ENCODE measurements around the gene MAPKAPK3. TPM values are rescaled to one million over a fixed set of nuclear protein-coding genes. Genes with fewer than 3 reads are reported as not detected.

Gene MAPKAPK3
- total and polyA plus RNA-seq, 9 donors: 15.8 to 44.7 (median 29.3) TPM

DNA sequence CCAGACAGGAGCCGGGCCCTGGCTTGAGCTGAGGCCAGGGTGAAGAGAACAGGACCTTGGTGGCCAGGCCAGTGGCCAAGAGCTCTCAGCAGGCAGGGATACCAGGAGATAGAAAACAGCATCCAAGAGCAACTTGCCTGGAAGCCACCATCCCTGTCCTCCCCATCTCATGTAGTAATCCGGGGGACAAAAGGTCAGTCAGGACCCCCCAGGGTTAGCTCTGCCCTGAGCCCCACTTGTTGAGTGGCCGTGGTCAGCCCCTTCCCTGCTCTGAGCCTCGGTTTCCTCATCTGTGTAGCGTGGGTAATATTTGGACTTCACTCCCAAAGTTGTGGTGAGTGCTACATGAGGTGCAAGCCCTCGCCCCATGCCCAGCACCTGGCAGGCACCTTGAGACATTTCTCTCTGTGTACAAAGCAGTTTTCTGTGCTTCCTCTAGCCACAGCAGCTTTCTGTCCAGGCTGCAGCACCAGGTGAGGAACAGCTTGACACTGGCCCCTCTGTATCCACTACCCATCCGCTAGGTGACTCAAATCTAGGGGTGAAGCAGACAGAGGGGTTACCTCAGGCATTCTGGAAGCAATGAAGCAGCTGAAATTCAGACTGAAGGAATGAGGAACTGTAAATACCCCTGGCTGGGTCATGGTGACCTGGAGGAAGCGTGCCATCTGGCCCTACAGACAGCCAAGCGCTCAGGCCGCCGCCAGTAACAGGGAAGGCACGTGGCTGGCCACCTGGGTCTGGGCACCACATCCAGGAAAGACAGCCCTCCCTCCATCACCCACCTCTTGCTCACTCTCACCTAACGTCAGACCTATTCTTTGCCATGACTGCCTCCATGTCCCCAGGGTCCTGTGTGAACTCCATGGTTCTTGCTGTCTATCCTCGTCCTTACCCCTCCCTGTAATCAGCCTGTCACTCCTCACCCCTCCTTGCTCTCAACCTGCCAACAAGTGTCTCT lies 12.0 kb upstream of the MAPKAPK3 start:
- Histone ChIP-seq H3K4me3 (no peak overlapping the region), H3K27ac (peak overlapping the region; percentile 1 to 98), H3K9me3 (no peaks in the 10 kb centered on the region), H3K27me3 (no peaks in the 10 kb centered on the region), H3K36me3 (no peaks in the 10 kb centered on the region), H3K4me1 (ENCODE audit: insufficient read depth) (peaks cover 62% of the 10 kb centered on the region)
- TF ChIP-seq EP300 (IDR thresholded peaks at IDR 0.05) (peak; percentile 34), POLR2A (IDR thresholded peaks at IDR 0.05) (no peak)
- intact Hi-C loops (cut with DNase I): loop anchor here in 2 of 4 donors (5.0 to 10.0 kb wide), 2 partner anchors 250 to 253 kb away; partner anchors contain the start of genes CYB561D2 (in 2 of the 2), NPRL2 (in 2 of the 2) and TMEM115 (in 1 of the 2)
- peak; percentile 86 to 95 (median 91) for DNase-seq
- 20 to 40% (median 22%) methylated on average over 11 to 14 of the region's 14 CpGs for WGBS, 3 donors

DNA sequence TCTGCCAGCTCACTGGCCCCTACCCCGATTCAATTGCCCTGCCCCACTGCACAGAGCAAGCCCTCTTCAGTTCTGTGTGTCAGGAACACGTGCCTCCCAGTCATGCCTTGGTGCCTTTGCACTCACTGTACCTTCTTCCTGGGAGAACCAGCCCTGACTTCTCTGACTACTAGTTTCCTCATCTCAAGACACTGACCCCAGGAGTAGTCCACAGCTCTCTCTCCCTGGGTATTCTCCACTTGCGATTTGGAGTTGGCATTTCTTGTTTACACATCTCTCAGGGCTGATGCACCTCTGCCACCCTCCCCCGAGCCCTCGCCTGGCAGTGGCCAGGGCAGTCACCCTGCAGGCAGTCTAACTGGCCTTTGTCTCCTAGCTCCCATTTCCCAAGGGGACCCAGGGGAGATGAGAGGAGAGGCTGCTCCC lies 11.0 kb upstream of the MAPKAPK3 start:
- H3K4me3 ChIP-seq: no peak overlapping the region
- peak overlapping the region in 1 of 2 donors; percentile 98 for H3K27ac ChIP-seq
- peak in 1 of 5 donors; percentile 23 for DNase-seq
- no peaks in the 10 kb centered on the region for H3K36me3 ChIP-seq
- no peaks in the 10 kb centered on the region for H3K27me3 ChIP-seq
- 53 to 68% (median 55%) methylated on average over 5 of the region's 5 CpGs for WGBS, 3 donors
- intact Hi-C loops (cut with DNase I): loop anchor here in 2 of 4 donors (5.0 to 10.0 kb wide), 2 partner anchors 251 to 254 kb away; partner anchors contain the start of genes CYB561D2 (in 2 of the 2), NPRL2 (in 2 of the 2) and TMEM115 (in 1 of the 2)
- H3K4me1 ChIP-seq (ENCODE audit: insufficient read depth): peaks cover 60% of the 10 kb centered on the region
- no peak for TF ChIP-seq POLR2A (IDR thresholded peaks at IDR 0.05)
- no peak for TF ChIP-seq EP300 (IDR thresholded peaks at IDR 0.05)
- H3K9me3 ChIP-seq: no peaks in the 10 kb centered on the region

DNA sequence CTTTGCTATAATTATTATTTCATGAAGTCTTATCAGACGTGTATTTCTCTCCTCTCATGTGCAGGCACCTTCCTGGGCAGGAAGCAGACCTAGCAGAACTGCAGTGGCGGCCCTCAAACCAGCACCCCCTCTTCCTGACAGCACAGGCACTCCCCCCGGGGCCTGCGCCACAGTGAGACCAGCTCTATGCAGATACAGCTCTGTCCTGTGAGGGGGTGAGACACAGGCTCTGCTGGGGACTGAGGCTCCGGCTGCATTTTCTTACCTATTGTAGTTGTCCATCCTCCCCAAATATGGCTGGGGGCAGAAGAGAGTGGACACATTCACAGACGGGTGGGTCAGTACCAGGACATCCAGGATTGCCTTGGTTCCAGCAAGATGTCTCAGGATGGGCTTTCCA lies 10.4 kb upstream of the MAPKAPK3 start:
- Histone ChIP-seq H3K9me3 (no peaks in the 10 kb centered on the region), H3K27me3 (no peaks in the 10 kb centered on the region), H3K4me3 (no peak overlapping the region), H3K27ac (no peak overlapping the region), H3K36me3 (no peaks in the 10 kb centered on the region), H3K4me1 (ENCODE audit: insufficient read depth) (peaks cover 57% of the 10 kb centered on the region)
- no peak for TF ChIP-seq POLR2A (IDR thresholded peaks at IDR 0.05)
- no peak for TF ChIP-seq EP300 (IDR thresholded peaks at IDR 0.05)
- TF ChIP-seq, protein P1, sequence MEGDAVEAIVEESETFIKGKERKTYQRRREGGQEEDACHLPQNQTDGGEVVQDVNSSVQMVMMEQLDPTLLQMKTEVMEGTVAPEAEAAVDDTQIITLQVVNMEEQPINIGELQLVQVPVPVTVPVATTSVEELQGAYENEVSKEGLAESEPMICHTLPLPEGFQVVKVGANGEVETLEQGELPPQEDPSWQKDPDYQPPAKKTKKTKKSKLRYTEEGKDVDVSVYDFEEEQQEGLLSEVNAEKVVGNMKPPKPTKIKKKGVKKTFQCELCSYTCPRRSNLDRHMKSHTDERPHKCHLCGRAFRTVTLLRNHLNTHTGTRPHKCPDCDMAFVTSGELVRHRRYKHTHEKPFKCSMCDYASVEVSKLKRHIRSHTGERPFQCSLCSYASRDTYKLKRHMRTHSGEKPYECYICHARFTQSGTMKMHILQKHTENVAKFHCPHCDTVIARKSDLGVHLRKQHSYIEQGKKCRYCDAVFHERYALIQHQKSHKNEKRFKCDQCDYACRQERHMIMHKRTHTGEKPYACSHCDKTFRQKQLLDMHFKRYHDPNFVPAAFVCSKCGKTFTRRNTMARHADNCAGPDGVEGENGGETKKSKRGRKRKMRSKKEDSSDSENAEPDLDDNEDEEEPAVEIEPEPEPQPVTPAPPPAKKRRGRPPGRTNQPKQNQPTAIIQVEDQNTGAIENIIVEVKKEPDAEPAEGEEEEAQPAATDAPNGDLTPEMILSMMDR (IDR thresholded peaks at IDR 0.05): no peak
- intact Hi-C loops (cut with DNase I): loop anchor here in 2 of 4 donors (5.0 to 10.0 kb wide), 2 partner anchors 252 to 254 kb away; partner anchors contain the start of genes CYB561D2 (in 2 of the 2), NPRL2 (in 2 of the 2) and TMEM115 (in 1 of the 2)
- no peak for DNase-seq
- 63 to 71% (median 64%) methylated on average over 6 of the region's 6 CpGs for WGBS, 3 donors

DNA sequence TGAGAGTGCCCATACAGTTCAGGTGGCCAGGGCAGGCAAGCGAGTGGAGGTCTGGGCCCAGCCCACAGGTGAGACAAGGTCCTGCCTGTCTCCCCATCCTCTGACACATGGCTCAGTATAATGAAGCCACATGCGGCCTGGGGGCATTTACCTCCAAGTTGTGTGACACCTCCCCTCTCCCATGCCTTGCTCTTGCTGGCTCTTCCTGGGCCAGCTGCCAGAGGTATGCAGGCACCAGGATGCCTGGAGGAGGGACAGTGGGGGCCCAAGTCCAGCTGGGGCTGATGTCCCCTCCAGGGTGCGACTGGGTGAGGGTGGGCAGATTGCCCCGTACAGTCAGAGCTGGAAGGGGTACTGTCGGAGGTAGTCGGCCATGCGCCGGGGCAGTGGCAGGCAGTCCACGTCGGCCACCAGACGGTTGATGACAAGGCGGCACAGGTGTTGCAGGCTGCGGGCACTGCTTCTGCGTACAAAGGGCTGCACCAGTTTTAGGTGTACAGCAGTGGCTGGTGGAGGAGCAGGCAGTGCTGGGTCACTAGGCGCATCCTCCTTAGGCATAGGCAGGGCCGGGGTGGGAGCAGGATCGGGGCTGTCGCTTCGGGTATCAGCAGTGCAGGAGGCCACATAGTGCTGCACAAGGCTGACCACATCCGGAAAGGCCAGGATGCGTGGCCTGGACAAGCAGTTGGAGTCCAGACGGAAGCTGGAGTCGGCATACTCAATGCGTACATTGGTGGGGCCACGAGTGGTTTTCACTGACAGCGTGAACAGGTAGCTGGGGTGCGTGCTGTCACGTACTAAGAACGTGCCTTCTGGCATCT lies 9.5 kb upstream of the MAPKAPK3 start:
- peaks cover 53% of the 10 kb centered on the region for H3K4me1 ChIP-seq (ENCODE audit: insufficient read depth)
- intact Hi-C loops (cut with DNase I): loop anchor here in 2 of 4 donors (5.0 to 10.0 kb wide), 2 partner anchors 253 to 255 kb away; partner anchors contain the start of genes CYB561D2 (in 2 of the 2), NPRL2 (in 2 of the 2) and TMEM115 (in 1 of the 2)

More for the DNA sequence above, 9.5 kb upstream of the MAPKAPK3 start:
- Histone ChIP-seq H3K36me3 (no peaks in the 10 kb centered on the region), H3K27ac (no peak overlapping the region), H3K9me3 (no peaks in the 10 kb centered on the region), H3K4me3 (no peak overlapping the region), H3K27me3 (no peaks in the 10 kb centered on the region)
- DNase-seq: peak in 2 of 5 donors; percentile 21 to 39
- WGBS, 3 donors: 79 to 83% (median 80%) methylated on average over 29 of the region's 29 CpGs
- TF ChIP-seq POLR2A (IDR thresholded peaks at IDR 0.05): no peak
- TF ChIP-seq EP300 (IDR thresholded peaks at IDR 0.05): no peak
- TF ChIP-seq, protein P1 (IDR thresholded peaks at IDR 0.05): no peak

Data from ovary (tissue), 9 donors.